ENCODE measurements around the gene TCF25. TPM values are rescaled to one million over a fixed set of nuclear protein-coding genes. Genes with fewer than 3 reads are reported as not detected.

TCF25 gene
- total and polyA plus RNA-seq, 2 experiments from 2014 or later = 95.4 to 143 TPM

DNA sequence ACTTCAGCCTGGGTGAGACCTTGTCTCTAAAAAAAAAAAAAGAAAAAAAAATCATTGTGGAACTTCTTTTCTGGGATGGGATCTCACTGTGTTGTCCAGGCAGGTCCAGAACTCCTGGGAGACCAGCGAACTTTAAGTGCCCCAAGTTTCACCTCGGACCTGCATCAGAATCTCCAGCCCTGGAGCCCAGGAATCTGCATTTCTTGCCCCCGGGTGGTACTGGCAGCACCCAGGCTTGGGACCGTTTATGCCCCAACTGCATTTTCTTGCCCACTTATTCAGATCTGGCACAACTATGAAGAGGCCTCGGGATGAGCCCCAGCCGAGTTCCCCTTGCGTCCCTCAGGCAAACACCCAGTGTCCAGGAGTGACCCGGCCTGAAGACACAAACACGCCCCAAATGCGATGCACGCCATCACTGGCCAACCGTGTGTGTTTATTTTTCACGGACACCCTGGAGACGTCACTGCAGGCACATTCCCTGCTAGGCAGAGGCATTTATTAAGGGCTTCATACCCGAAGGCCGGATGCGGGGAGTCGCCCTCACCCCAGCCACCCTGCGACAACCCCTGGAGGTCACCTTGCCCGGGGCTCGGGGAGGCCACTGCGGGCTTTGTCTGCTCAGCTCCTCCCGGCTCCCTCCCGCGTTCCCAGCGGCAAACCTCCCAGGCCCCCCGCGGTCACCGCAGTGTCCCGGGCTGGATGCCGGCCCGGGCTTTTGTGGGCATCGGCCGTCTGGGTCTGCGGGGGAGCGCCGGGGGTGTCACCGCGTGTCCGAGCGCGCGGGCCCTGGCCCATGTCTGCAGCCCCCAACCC is 45.8 kb upstream of the TCF25 start:
- Mint-ChIP-seq H3K9me3 (no peaks in the 10 kb centered on the region), H3K27ac (no peak overlapping the region; the same call in 1 of the 2 replicates), H3K36me3 (ENCODE audit: low read depth) (no peaks in the 10 kb centered on the region; the same call in 2 of the 3 replicates), H3K4me3 (peak overlapping the region; percentile 86), H3K27me3 (ENCODE audit: insufficient read depth, low read depth, poor library complexity) (peaks cover 14% of the 10 kb centered on the region), H3K4me1 (peaks cover 25% of the 10 kb centered on the region)
- Histone ChIP-seq H3K4me2 (peak overlapping the region; percentile 91), H3K36me3 (ENCODE audit: insufficient read depth) (no peaks in the 10 kb centered on the region), H3K9me2 (ENCODE audit: insufficient read depth) (no peaks in the 10 kb centered on the region), H4K20me1 (replicated peaks; ENCODE audit: insufficient read depth) (peaks cover 3% of the 10 kb centered on the region; the same call in 1 of the 2 replicates), H3F3A (replicated peaks; ENCODE audit: low read depth) (peaks cover 9% of the 10 kb centered on the region), H3K27me3 (ENCODE audit: insufficient read depth) (no peaks in the 10 kb centered on the region), H3K79me2 (replicated peaks; ENCODE audit: insufficient read depth) (no peaks in the 10 kb centered on the region), H3K27ac (ENCODE audit: low read depth) (no peak overlapping the region), H2AFZ (peak overlapping the region; percentile 81; the same call in 1 of the 2 replicates), H3K4me1 (ENCODE audit: insufficient read depth) (peaks cover 16% of the 10 kb centered on the region), H3K4me3 (peak overlapping the region; percentile 62)
- 0 out of 2 replicates have a peak, but pooled peaks have one; percentile 20 for TF ChIP-seq CREB1 (CRISPR knock-in tag; IDR thresholded peaks at IDR 0.05; ENCODE audit: low read depth)
- TF ChIP-seq, protein P1, sequence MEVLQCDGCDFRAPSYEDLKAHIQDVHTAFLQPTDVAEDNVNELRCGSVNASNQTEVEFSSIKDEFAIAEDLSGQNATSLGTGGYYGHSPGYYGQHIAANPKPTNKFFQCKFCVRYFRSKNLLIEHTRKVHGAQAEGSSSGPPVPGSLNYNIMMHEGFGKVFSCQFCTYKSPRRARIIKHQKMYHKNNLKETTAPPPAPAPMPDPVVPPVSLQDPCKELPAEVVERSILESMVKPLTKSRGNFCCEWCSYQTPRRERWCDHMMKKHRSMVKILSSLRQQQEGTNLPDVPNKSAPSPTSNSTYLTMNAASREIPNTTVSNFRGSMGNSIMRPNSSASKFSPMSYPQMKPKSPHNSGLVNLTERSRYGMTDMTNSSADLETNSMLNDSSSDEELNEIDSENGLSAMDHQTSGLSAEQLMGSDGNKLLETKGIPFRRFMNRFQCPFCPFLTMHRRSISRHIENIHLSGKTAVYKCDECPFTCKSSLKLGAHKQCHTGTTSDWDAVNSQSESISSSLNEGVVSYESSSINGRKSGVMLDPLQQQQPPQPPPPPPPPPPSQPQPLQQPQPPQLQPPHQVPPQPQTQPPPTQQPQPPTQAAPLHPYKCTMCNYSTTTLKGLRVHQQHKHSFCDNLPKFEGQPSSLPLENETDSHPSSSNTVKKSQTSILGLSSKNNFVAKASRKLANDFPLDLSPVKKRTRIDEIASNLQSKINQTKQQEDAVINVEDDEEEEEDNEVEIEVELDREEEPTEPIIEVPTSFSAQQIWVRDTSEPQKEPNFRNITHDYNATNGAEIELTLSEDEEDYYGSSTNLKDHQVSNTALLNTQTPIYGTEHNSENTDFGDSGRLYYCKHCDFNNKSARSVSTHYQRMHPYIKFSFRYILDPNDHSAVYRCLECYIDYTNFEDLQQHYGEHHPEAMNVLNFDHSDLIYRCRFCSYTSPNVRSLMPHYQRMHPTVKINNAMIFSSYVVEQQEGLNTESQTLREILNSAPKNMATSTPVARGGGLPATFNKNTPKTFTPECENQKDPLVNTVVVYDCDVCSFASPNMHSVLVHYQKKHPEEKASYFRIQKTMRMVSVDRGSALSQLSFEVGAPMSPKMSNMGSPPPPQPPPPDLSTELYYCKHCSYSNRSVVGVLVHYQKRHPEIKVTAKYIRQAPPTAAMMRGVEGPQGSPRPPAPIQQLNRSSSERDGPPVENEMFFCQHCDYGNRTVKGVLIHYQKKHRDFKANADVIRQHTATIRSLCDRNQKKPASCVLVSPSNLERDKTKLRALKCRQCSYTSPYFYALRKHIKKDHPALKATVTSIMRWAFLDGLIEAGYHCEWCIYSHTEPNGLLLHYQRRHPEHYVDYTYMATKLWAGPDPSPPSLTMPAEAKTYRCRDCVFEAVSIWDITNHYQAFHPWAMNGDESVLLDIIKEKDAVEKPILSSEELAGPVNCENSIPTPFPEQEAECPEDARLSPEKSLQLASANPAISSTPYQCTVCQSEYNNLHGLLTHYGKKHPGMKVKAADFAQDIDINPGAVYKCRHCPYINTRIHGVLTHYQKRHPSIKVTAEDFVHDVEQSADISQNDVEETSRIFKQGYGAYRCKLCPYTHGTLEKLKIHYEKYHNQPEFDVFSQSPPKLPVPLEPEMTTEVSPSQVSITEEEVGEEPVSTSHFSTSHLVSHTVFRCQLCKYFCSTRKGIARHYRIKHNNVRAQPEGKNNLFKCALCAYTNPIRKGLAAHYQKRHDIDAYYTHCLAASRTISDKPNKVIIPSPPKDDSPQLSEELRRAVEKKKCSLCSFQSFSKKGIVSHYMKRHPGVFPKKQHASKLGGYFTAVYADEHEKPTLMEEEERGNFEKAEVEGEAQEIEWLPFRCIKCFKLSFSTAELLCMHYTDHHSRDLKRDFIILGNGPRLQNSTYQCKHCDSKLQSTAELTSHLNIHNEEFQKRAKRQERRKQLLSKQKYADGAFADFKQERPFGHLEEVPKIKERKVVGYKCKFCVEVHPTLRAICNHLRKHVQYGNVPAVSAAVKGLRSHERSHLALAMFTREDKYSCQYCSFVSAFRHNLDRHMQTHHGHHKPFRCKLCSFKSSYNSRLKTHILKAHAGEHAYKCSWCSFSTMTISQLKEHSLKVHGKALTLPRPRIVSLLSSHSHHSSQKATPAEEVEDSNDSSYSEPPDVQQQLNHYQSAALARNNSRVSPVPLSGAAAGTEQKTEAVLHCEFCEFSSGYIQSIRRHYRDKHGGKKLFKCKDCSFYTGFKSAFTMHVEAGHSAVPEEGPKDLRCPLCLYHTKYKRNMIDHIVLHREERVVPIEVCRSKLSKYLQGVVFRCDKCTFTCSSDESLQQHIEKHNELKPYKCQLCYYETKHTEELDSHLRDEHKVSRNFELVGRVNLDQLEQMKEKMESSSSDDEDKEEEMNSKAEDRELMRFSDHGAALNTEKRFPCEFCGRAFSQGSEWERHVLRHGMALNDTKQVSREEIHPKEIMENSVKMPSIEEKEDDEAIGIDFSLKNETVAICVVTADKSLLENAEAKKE (CRISPR knock-in tag; IDR thresholded peaks at IDR 0.05) = no peak
- TF ChIP-seq POLR2AphosphoS5 (IDR thresholded peaks at IDR 0.05; ENCODE audit: low read depth) = no peak
- TF ChIP-seq ZNF331 (CRISPR knock-in tag; IDR thresholded peaks at IDR 0.05; ENCODE audit: low read depth) = no peak
- DNase-seq (ENCODE audit: low spot score) = peak; percentile 77
- peak; percentile 39 for ATAC-seq

Data from GM23338 (cell line).